ENCODE data around the gene ANKRD31. TPM values are rescaled to one million over a fixed set of nuclear protein-coding genes. Genes with fewer than 3 reads are reported as not detected.

Gene ANKRD31
- total RNA-seq, 2 experiments from 2014 or later, result 0.13 TPM; not detected in 1

DNA sequence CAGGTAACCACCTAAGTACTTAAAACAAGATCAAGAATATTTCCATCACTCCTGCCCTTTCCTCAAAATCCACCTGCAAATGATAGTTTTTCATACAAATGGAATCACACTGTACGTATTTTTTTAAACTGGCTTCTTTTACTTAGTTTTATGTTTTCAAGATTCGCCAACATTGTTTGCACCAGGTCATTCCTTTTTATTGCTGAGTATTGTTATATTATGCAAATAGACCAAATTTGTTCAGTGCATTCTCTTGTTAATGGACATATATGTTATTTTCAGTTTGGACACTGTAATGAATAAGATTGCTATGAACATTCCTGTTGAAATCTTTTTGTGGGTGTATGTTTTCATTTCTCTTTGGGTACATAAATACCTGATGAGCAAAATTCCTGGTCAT is 8.3 kb upstream of the ANKRD31 start:
- Histone ChIP-seq H4K20me1 (ENCODE audit: insufficient read depth, low read length) (no peaks in the 10 kb centered on the region), H3K79me2 (ENCODE audit: insufficient read depth, low read depth, low read length) (no peaks in the 10 kb centered on the region), H2AFZ (ENCODE audit: low read length) (no peak overlapping the region), H3K36me3 (ENCODE audit: insufficient read depth, low read length) (no peaks in the 10 kb centered on the region), H3K27ac (ENCODE audit: low read depth, low read length, poor library complexity, severe bottlenecking) (no peak overlapping the region), H3K4me2 (ENCODE audit: low read length) (no peak overlapping the region), H3K4me3 (ENCODE audit: low read depth, low read length, poor library complexity, severe bottlenecking) (no peak overlapping the region), H3K4me1 (ENCODE audit: insufficient read depth, low read length, poor library complexity, severe bottlenecking) (no peaks in the 10 kb centered on the region), H3K9me3 (ENCODE audit: low read length) (no peaks in the 10 kb centered on the region), H3K9me2 (ENCODE audit: insufficient read depth, low read length) (no peaks in the 10 kb centered on the region)
- ChIA-PET POLR2A (no interaction called here), CTCF (ENCODE audit: unreplicated experiment) (no interaction called here)
- no peak for DNase-seq (ENCODE audit: low spot score)
- intact Hi-C loops (cut with micrococcal nuclease; ENCODE audit: unreplicated experiment), result no loop called here
- BruUV-seq (replicated peaks), result no TSS peak
- TF ChIP-seq EZH2phosphoT487 (IDR thresholded peaks at IDR 0.05; ENCODE audit: borderline replicate concordance, low read depth, low read length), result no peak

DNA sequence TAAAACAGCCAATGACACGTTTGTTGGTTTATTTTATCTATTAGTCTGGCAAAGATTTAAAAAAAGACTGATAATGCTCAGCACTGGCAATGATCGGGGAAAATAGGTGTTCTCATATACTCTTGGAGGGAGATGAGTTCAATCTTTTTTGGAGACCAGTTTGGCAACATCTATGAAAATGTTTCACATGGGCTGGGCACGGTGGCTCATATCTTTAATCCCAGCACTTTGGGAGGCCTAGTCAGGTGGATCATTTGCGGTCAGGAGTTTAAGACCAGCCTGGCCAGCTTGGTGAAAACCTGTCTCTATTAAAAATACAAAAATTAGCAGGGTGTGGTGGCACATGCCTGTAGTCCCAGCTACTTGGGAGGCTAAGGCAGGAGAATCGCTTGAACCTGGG is 6.8 kb upstream of the ANKRD31 start:
- H3K36me3 ChIP-seq (ENCODE audit: insufficient read depth, low read length), result no peaks in the 10 kb centered on the region
- no peaks in the 10 kb centered on the region for H3K79me2 ChIP-seq (ENCODE audit: insufficient read depth, low read depth, low read length)
- no peaks in the 10 kb centered on the region for H3K9me3 ChIP-seq (ENCODE audit: low read length)
- no peak overlapping the region for H3K4me2 ChIP-seq (ENCODE audit: low read length)
- no peak overlapping the region for H2AFZ ChIP-seq (ENCODE audit: low read length)
- CTCF ChIA-PET (ENCODE audit: unreplicated experiment), result no interaction called here
- TF ChIP-seq EZH2phosphoT487 (IDR thresholded peaks at IDR 0.05; ENCODE audit: borderline replicate concordance, low read depth, low read length), result no peak
- TF ChIP-seq, protein P1, sequence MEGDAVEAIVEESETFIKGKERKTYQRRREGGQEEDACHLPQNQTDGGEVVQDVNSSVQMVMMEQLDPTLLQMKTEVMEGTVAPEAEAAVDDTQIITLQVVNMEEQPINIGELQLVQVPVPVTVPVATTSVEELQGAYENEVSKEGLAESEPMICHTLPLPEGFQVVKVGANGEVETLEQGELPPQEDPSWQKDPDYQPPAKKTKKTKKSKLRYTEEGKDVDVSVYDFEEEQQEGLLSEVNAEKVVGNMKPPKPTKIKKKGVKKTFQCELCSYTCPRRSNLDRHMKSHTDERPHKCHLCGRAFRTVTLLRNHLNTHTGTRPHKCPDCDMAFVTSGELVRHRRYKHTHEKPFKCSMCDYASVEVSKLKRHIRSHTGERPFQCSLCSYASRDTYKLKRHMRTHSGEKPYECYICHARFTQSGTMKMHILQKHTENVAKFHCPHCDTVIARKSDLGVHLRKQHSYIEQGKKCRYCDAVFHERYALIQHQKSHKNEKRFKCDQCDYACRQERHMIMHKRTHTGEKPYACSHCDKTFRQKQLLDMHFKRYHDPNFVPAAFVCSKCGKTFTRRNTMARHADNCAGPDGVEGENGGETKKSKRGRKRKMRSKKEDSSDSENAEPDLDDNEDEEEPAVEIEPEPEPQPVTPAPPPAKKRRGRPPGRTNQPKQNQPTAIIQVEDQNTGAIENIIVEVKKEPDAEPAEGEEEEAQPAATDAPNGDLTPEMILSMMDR (conservative IDR thresholded peaks at IDR 0.05; ENCODE audit: low read length), result no peak
- H3K4me3 ChIP-seq (ENCODE audit: low read depth, low read length, poor library complexity, severe bottlenecking), result no peak overlapping the region
- no peaks in the 10 kb centered on the region for H4K20me1 ChIP-seq (ENCODE audit: insufficient read depth, low read length)
- intact Hi-C loops (cut with micrococcal nuclease; ENCODE audit: unreplicated experiment), result no loop called here
- no peak for DNase-seq (ENCODE audit: low spot score)
- no peak overlapping the region for H3K27ac ChIP-seq (ENCODE audit: low read depth, low read length, poor library complexity, severe bottlenecking)
- H3K4me1 ChIP-seq (ENCODE audit: insufficient read depth, low read length, poor library complexity, severe bottlenecking), result no peaks in the 10 kb centered on the region
- POLR2A ChIA-PET, result no interaction called here
- BruUV-seq (replicated peaks), result no TSS peak
- no peaks in the 10 kb centered on the region for H3K9me2 ChIP-seq (ENCODE audit: insufficient read depth, low read length)

DNA sequence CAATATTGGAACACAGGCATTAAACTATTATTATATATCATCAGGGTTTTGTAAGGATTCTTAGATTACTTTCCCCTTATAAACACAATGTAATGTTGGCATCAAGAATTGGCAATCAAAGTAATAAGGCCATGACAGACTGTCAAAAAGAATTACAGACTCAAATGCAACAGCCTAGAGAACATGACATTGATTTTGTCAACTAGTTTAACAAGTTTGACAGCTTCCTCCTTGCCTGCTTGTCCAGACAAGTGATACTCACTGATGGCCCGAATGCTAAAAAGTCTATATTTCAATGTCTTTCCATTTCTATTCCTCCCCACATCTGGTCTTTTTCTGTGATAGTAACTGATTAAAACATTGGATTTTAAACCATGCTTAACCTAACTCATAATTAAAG is 6.4 kb upstream of the ANKRD31 start:
- POLR2A ChIA-PET, result no interaction called here
- no peaks in the 10 kb centered on the region for H3K9me3 ChIP-seq (ENCODE audit: low read length)
- no peak overlapping the region for H3K27ac ChIP-seq (ENCODE audit: low read depth, low read length, poor library complexity, severe bottlenecking)
- H2AFZ ChIP-seq (ENCODE audit: low read length), result no peak overlapping the region
- BruUV-seq (replicated peaks), result no TSS peak
- H4K20me1 ChIP-seq (ENCODE audit: insufficient read depth, low read length), result no peaks in the 10 kb centered on the region
- no peak for DNase-seq (ENCODE audit: low spot score)
- intact Hi-C loops (cut with micrococcal nuclease; ENCODE audit: unreplicated experiment), result no loop called here
- no peaks in the 10 kb centered on the region for H3K36me3 ChIP-seq (ENCODE audit: insufficient read depth, low read length)
- H3K9me2 ChIP-seq (ENCODE audit: insufficient read depth, low read length), result no peaks in the 10 kb centered on the region
- H3K4me2 ChIP-seq (ENCODE audit: low read length), result no peak overlapping the region
- TF ChIP-seq EZH2phosphoT487 (IDR thresholded peaks at IDR 0.05; ENCODE audit: borderline replicate concordance, low read depth, low read length), result no peak
- TF ChIP-seq, protein P1 (conservative IDR thresholded peaks at IDR 0.05; ENCODE audit: low read length), result no peak
- H3K4me3 ChIP-seq (ENCODE audit: low read depth, low read length, poor library complexity, severe bottlenecking), result no peak overlapping the region
- H3K79me2 ChIP-seq (ENCODE audit: insufficient read depth, low read depth, low read length), result no peaks in the 10 kb centered on the region
- no peaks in the 10 kb centered on the region for H3K4me1 ChIP-seq (ENCODE audit: insufficient read depth, low read length, poor library complexity, severe bottlenecking)
- CTCF ChIA-PET (ENCODE audit: unreplicated experiment), result no interaction called here
